ENCODE data around the gene SLC24A3. TPM values are rescaled to one million over a fixed set of nuclear protein-coding genes. Genes with fewer than 3 reads are reported as not detected.

SLC24A3 gene
- total and polyA plus RNA-seq, 2 donors from 2014 or later = 0.86 to 5.2 TPM

- no peak for TF ChIP-seq CTCF (IDR thresholded peaks at IDR 0.05; ENCODE audit: borderline replicate concordance, extremely low read depth, insufficient read depth)
- intact Hi-C loops (cut with DNase I) = no loop called here
These were observed 458.4 kb downstream of the SLC24A3 start for GRCh38 chr20:19670829-19671228.

GRCh38 chr20:19671374-19671773 lies 458.9 kb downstream of the SLC24A3 start:
- intact Hi-C loops (cut with DNase I) = no loop called here
- Histone ChIP-seq H3K36me3 (ENCODE audit: control insufficient read depth in 2 of 3, insufficient read depth in 3 of 3, low read length in 3 of 3) (no peaks in the 10 kb centered on the region), H3K4me3 (ENCODE audit: low read length in 3 of 3) (no peak overlapping the region), H3K27me3 (ENCODE audit: control insufficient read depth, insufficient read depth, low read length) (no peaks in the 10 kb centered on the region), H3K27ac (ENCODE audit: low read depth in 2 of 2, low read length in 2 of 2) (no peak overlapping the region), H3K4me1 (ENCODE audit: control insufficient read depth in 2 of 3, insufficient read depth in 2 of 3, low read depth in 1 of 3, low read length in 3 of 3) (no peaks in the 10 kb centered on the region), H3K9ac (ENCODE audit: low read length in 3 of 3) (no peak overlapping the region), H3K9me3 (ENCODE audit: control insufficient read depth in 2 of 3, insufficient read depth in 1 of 3, low read length in 3 of 3) (no peaks in the 10 kb centered on the region)
- no peak for FAIRE-seq
- TF ChIP-seq CTCF (IDR thresholded peaks at IDR 0.05; ENCODE audit: borderline replicate concordance, extremely low read depth, insufficient read depth) = no peak
- DNase-seq = no peak

More at GRCh38 chr20:19670829-19671228, 458.4 kb downstream of the SLC24A3 start:
- no peak overlapping the region for H3K4me3 ChIP-seq (ENCODE audit: low read length in 3 of 3)
- H3K27ac ChIP-seq (ENCODE audit: low read depth in 2 of 2, low read length in 2 of 2) = no peak overlapping the region
- no peaks in the 10 kb centered on the region for H3K9me3 ChIP-seq (ENCODE audit: control insufficient read depth in 2 of 3, insufficient read depth in 1 of 3, low read length in 3 of 3)
- no peaks in the 10 kb centered on the region for H3K4me1 ChIP-seq (ENCODE audit: control insufficient read depth in 2 of 3, insufficient read depth in 2 of 3, low read depth in 1 of 3, low read length in 3 of 3)
- H3K9ac ChIP-seq (ENCODE audit: low read length in 3 of 3) = no peak overlapping the region
- H3K36me3 ChIP-seq (ENCODE audit: control insufficient read depth in 2 of 3, insufficient read depth in 3 of 3, low read length in 3 of 3) = no peaks in the 10 kb centered on the region
- FAIRE-seq (no peak), DNase-seq (no peak)
- no peaks in the 10 kb centered on the region for H3K27me3 ChIP-seq (ENCODE audit: control insufficient read depth, insufficient read depth, low read length)

- H3K9ac ChIP-seq (ENCODE audit: low read length in 3 of 3) = no peak overlapping the region
- intact Hi-C loops (cut with DNase I) = no loop called here
- H3K9me3 ChIP-seq (ENCODE audit: control insufficient read depth in 2 of 3, insufficient read depth in 1 of 3, low read length in 3 of 3) = no peaks in the 10 kb centered on the region
- no peak overlapping the region for H3K27ac ChIP-seq (ENCODE audit: low read depth in 2 of 2, low read length in 2 of 2)
- no peak overlapping the region for H3K4me3 ChIP-seq (ENCODE audit: low read length in 3 of 3)
- no peaks in the 10 kb centered on the region for H3K4me1 ChIP-seq (ENCODE audit: control insufficient read depth in 2 of 3, insufficient read depth in 2 of 3, low read depth in 1 of 3, low read length in 3 of 3)
- FAIRE-seq = no peak
- no peak for DNase-seq
- H3K27me3 ChIP-seq (ENCODE audit: control insufficient read depth, insufficient read depth, low read length) = no peaks in the 10 kb centered on the region
- TF ChIP-seq CTCF (IDR thresholded peaks at IDR 0.05; ENCODE audit: borderline replicate concordance, extremely low read depth, insufficient read depth) = no peak
- no peaks in the 10 kb centered on the region for H3K36me3 ChIP-seq (ENCODE audit: control insufficient read depth in 2 of 3, insufficient read depth in 3 of 3, low read length in 3 of 3)
These were observed 460.1 kb downstream of the SLC24A3 start for GRCh38 chr20:19672498-19672897.

DNA sequence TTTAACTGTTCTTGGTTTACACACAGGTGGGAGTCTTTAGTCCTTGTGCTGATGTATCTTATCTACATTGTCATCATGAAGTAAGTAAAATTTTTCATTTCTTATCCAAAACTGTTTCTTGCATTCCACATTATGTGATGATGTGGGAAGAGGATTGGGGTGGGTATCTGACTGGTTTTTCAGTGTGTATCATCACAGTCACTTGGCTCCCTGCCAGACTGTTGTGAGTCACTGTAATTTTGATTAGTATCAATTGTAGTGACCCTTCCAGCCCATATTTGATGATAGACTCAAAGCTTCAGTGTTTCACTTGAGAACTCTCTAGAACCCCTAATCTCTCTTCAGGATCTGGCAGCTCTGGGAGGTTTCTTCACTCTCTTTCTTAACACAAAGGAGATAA lies 461.1 kb downstream of the SLC24A3 start:
- FAIRE-seq (no peak), DNase-seq (no peak)
- Histone ChIP-seq H3K27me3 (ENCODE audit: control insufficient read depth, insufficient read depth, low read length) (no peaks in the 10 kb centered on the region), H3K36me3 (ENCODE audit: control insufficient read depth in 2 of 3, insufficient read depth in 3 of 3, low read length in 3 of 3) (no peaks in the 10 kb centered on the region), H3K27ac (ENCODE audit: low read depth in 2 of 2, low read length in 2 of 2) (no peak overlapping the region), H3K9me3 (ENCODE audit: control insufficient read depth in 2 of 3, insufficient read depth in 1 of 3, low read length in 3 of 3) (no peaks in the 10 kb centered on the region), H3K4me3 (ENCODE audit: low read length in 3 of 3) (no peak overlapping the region), H3K4me1 (ENCODE audit: control insufficient read depth in 2 of 3, insufficient read depth in 2 of 3, low read depth in 1 of 3, low read length in 3 of 3) (no peaks in the 10 kb centered on the region), H3K9ac (ENCODE audit: low read length in 3 of 3) (no peak overlapping the region)
- intact Hi-C loops (cut with DNase I) = no loop called here
- TF ChIP-seq CTCF (IDR thresholded peaks at IDR 0.05; ENCODE audit: borderline replicate concordance, extremely low read depth, insufficient read depth) = no peak

Measured in kidney (tissue), 14 donors.